ENCODE results near the gene FRAS1.

DNA sequence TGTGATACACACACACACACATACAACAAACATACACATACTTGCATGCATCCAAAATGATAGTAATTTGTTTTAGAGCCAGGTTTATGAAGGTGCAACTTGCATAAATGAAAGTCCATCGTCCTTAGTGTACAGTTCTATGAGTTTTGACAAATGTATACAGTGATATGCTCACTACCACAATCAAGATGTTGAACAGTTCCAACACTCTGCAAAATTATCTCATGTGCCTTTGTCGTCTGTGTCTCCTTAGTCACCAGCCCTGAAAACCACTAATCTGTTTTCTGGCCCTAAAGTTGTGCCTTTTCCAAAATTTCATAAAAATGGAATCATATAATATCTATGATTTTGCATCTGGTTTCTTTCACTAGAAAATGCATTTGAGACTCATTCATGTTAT, 426.7 kb downstream of the FRAS1 start:
- no peak for TF ChIP-seq FOXP2 (optimal IDR thresholded peaks at IDR 0.05; ENCODE audit: control extremely low read depth, extremely low read length, insufficient read depth)
- no peak for TF ChIP-seq POLR2AphosphoS5 (IDR thresholded peaks at IDR 0.05; ENCODE audit: borderline replicate concordance, low read depth, low read length)
- no peak for TF ChIP-seq EZH2 (IDR thresholded peaks at IDR 0.05)
